H9 (cell line): ENCODE data around the gene MMP15. TPM values are rescaled to one million over a fixed set of nuclear protein-coding genes. Genes with fewer than 3 reads are reported as not detected.

Experiments used
- DNase-seq: peaks from one replicate; pipeline ENCODE4 v3.0.0-alpha.2; 2017
- H2AFZ ChIP-seq: one replicate; pipeline ENCODE4 v1.6.1; 2013; ENCODE audit warnings: mild to moderate bottlenecking, low read length, control low read depth, moderate library complexity
- H2AK5ac ChIP-seq: 2 replicates; pipeline ENCODE4 v1.6.1; 2013; ENCODE audit warnings: low read length, control low read depth, mixed read lengths; ENCODE audit not compliant: insufficient read length
- H2BK120ac ChIP-seq: one replicate; pipeline ENCODE4 v1.6.1; 2013; ENCODE audit warnings: low read depth, mild to moderate bottlenecking, low read length, control low read depth, inconsistent platforms; ENCODE audit not compliant: poor library complexity, severe bottlenecking
- H2BK12ac ChIP-seq: 2 replicates; pipeline ENCODE4 v1.6.1; 2013; ENCODE audit warnings: low read length, control low read depth, mixed read lengths, low read depth; ENCODE audit not compliant: insufficient read length
- H2BK15ac ChIP-seq: 2 replicates; pipeline ENCODE4 v1.6.1; 2013; ENCODE audit warnings: low read depth, low read length, control low read depth
- H2BK20ac ChIP-seq: one replicate; pipeline ENCODE4 v1.6.1; 2013; ENCODE audit warnings: low read depth, mild to moderate bottlenecking, low read length, control low read depth, inconsistent platforms; ENCODE audit not compliant: poor library complexity, severe bottlenecking
- H2BK5ac ChIP-seq: 2 replicates; pipeline ENCODE4 v1.6.1; 2013; ENCODE audit warnings: low read length, control low read depth, mixed read lengths; ENCODE audit not compliant: insufficient read length
- H3K14ac ChIP-seq: 2 replicates; pipeline ENCODE4 v1.6.1; 2013; ENCODE audit warnings: low read length, control low read depth; ENCODE audit not compliant: insufficient read depth
- H3K18ac ChIP-seq: 2 replicates; pipeline ENCODE4 v1.6.1; 2013; ENCODE audit warnings: low read depth, mild to moderate bottlenecking, mixed read lengths, low read length, control low read depth; ENCODE audit not compliant: insufficient read length
- H3K23ac ChIP-seq: 2 replicates; pipeline ENCODE4 v1.6.1; 2013; ENCODE audit warnings: low read length, control low read depth, mixed read lengths, low read depth; ENCODE audit not compliant: insufficient read length
- H3K23me2 ChIP-seq: 2 replicates; pipeline ENCODE4 v1.6.1; 2013; ENCODE audit warnings: low read depth, mild to moderate bottlenecking, mixed read lengths, low read length, control low read depth; ENCODE audit not compliant: insufficient read length, poor library complexity, severe bottlenecking
- H3K27ac ChIP-seq: 2 replicates; pipeline ENCODE4 v1.5.1; 2013; ENCODE audit warnings: low read length, control low read depth, mixed read lengths, low read depth; ENCODE audit not compliant: insufficient read length
- H3K27me3 ChIP-seq: 2 replicates; pipeline ENCODE4 v1.6.1; 2013; ENCODE audit warnings: low read length, control low read depth, inconsistent platforms; ENCODE audit not compliant: insufficient read depth
- H3K4ac ChIP-seq: 2 replicates; pipeline ENCODE4 v1.6.1; 2013; ENCODE audit warnings: low read depth, mild to moderate bottlenecking, control low read depth, inconsistent platforms, low read length, moderate library complexity
- H3K4me1 ChIP-seq: 2 replicates; pipeline ENCODE4 v1.6.1; 2013; ENCODE audit warnings: low read length, control low read depth, inconsistent platforms; ENCODE audit not compliant: insufficient read depth
- H3K4me2 ChIP-seq: 2 replicates; pipeline ENCODE4 v1.6.1; 2013; ENCODE audit warnings: low read length, control low read depth, mixed read lengths; ENCODE audit not compliant: insufficient read length, insufficient read depth
- H3K56ac ChIP-seq: 2 replicates; pipeline ENCODE4 v1.6.1; 2013; ENCODE audit warnings: low read depth, mild to moderate bottlenecking, mixed read lengths, low read length, control low read depth; ENCODE audit not compliant: insufficient read length
- H3K79me1 ChIP-seq: 2 replicates; pipeline ENCODE4 v1.6.1; 2013; ENCODE audit warnings: low read depth, mild to moderate bottlenecking, moderate library complexity, low read length, control low read depth, inconsistent platforms; ENCODE audit not compliant: insufficient read depth, poor library complexity, severe bottlenecking
- H3K79me2 ChIP-seq: 2 replicates; pipeline ENCODE4 v1.6.1; 2013; ENCODE audit warnings: low read length, control low read depth, inconsistent platforms; ENCODE audit not compliant: insufficient read depth
- H3K9ac ChIP-seq: 2 replicates; pipeline ENCODE4 v1.6.1; 2013; ENCODE audit warnings: low read length, control low read depth, mixed read lengths; ENCODE audit not compliant: insufficient read length; ENCODE audit errors: extremely low read depth
- H3K9me3 ChIP-seq: one replicate; pipeline ENCODE4 v1.6.1; 2013; ENCODE audit warnings: low read depth, low read length, inconsistent platforms; ENCODE audit not compliant: control insufficient read depth
- H3T11ph ChIP-seq: one replicate; pipeline ENCODE4 v1.6.1; 2013; ENCODE audit warnings: mild to moderate bottlenecking, low read length, control low read depth, inconsistent platforms
- H4K20me1 ChIP-seq: one replicate; pipeline ENCODE4 v1.6.1; 2013; ENCODE audit not compliant: control insufficient read depth, insufficient read length, insufficient read depth
- H4K5ac ChIP-seq: 2 replicates; pipeline ENCODE4 v1.6.1; 2013; ENCODE audit warnings: low read depth, mild to moderate bottlenecking, mixed read lengths, low read length, control low read depth; ENCODE audit not compliant: insufficient read length
- H4K8ac ChIP-seq: replicated peaks from 2 replicates; pipeline ENCODE4 v1.6.1; 2013; ENCODE audit warnings: low read length, control low read depth, mixed read lengths, low read depth; ENCODE audit not compliant: insufficient read length
- H4K91ac ChIP-seq: 2 replicates; pipeline ENCODE4 v1.6.1; 2013; ENCODE audit warnings: low read depth, mild to moderate bottlenecking, moderate library complexity, mixed read lengths, low read length, control low read depth; ENCODE audit not compliant: insufficient read length
- H3K27ac Mint-ChIP-seq, 3 experiments: 2 replicates in 2 of 3; 3 replicates in 1 of 3; pipeline ENCODE4 v1.8.0; 2020 to 2021; ENCODE audit warnings: mixed read lengths in 3 of 3, mild to moderate bottlenecking in 1 of 3, moderate library complexity in 1 of 3
- H3K27me3 Mint-ChIP-seq: 2 replicates; pipeline ENCODE4 v1.8.0; 2021; ENCODE audit warnings: low read depth, mild to moderate bottlenecking, moderate library complexity, mixed read lengths
- H3K36me3 Mint-ChIP-seq, 3 experiments: 2 replicates in 2 of 3; 3 replicates in 1 of 3; pipeline ENCODE4 v1.8.0; 2020 to 2021; ENCODE audit warnings: low read depth in 3 of 3, mixed read lengths in 3 of 3; ENCODE audit not compliant: insufficient read depth in 1 of 3
- H3K4me1 Mint-ChIP-seq, 2 experiments: 2 replicates each; pipeline ENCODE4 v1.8.0; 2020; ENCODE audit warnings: mixed read lengths in 2 of 2
- H3K4me3 Mint-ChIP-seq, 2 experiments: 2 replicates in 1 of 2; 3 replicates in 1 of 2; pipeline ENCODE4 v1.8.0; 2020 to 2021; ENCODE audit warnings: mild to moderate bottlenecking in 2 of 2, mixed read lengths in 2 of 2, moderate library complexity in 1 of 2
- H3K9me3 Mint-ChIP-seq, 2 experiments: 2 replicates in 1 of 2; 3 replicates in 1 of 2; pipeline ENCODE4 v1.8.0; 2020; ENCODE audit warnings: mild to moderate bottlenecking in 2 of 2, mixed read lengths in 2 of 2, moderate library complexity in 1 of 2
- WGBS: extraction: QIAGEN DNeasy Blood & Tissue Kit; methylation state at CpG from one replicate; pipeline ENCODE4 v1.1.7; 2013; ENCODE audit warnings: missing lambda C conversion rate, low lambda C conversion rate, mixed read lengths; ENCODE audit not compliant: insufficient read length; ENCODE audit errors: extremely low coverage; 5-methylcytosine and 5-hydroxymethylcytosine counted together
- total RNA-seq: library from RNA; stranded (reverse); gene quantifications from 2 replicates; pipeline ENCODE4 v1.2.1, GENCODE V29; 2021
- TF ChIP-seq, protein P1 (sequence below): fragments of 200-600 bp; sonication (generic); conservative IDR thresholded peaks from 3 replicates; pipeline ENCODE4 v1.8.0; 2021; ENCODE audit warnings: antibody characterized with exemption, mild to moderate bottlenecking

Gene MMP15
- total RNA-seq, 1 experiment from 2014 or later, result 32.9 TPM

DNA sequence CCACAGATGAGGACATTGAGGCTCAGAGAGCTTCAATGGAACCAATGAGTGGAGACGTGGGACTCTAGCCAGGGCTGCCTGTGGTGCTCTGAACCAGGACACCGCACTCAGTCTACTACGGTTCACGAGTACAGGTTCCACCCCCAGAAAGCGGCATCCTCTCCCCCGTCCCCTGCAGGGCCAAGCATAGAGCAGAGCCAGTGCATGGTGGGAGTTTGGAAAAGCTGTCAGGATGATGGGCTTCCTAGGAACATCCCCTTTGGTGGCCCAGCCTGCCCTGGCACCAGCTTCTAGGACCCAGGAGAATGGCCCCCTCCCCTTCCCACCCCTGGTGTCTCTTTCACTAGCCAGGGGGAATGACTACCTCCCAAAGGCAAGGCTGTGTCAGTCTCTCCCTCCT lies 33.5 kb upstream of the MMP15 start:
- WGBS, result no CpG with 5 or more reads among the region's 6 CpGs
- H3K27me3 ChIP-seq, result no peaks in the 10 kb centered on the region
- no peak overlapping the region for H3T11ph ChIP-seq
- no peak overlapping the region for H2AK5ac ChIP-seq
- H3K14ac ChIP-seq, result no peak overlapping the region
- H3K4me2 ChIP-seq, result no peak overlapping the region
- H3K56ac ChIP-seq, result no peak overlapping the region
- H2BK120ac ChIP-seq, result no peak overlapping the region
- no peaks in the 10 kb centered on the region for H3K9me3 ChIP-seq
- no peaks in the 10 kb centered on the region; the same call in 1 of the 2 replicates for H3K4me1 ChIP-seq
- no peak overlapping the region for H2AFZ ChIP-seq
- H3K9me3 Mint-ChIP-seq, result no peaks in the 10 kb centered on the region
- H2BK12ac ChIP-seq, result no peak overlapping the region
- no peak overlapping the region for H2BK15ac ChIP-seq
- H3K4me1 Mint-ChIP-seq, result peaks cover 7 to 8% of the 10 kb centered on the region in 2 experiments
- H4K5ac ChIP-seq, result no peak overlapping the region
- H3K23me2 ChIP-seq, result no peaks in the 10 kb centered on the region
- H3K27ac ChIP-seq, result no peak overlapping the region
- peaks cover 0 to 5% (median 4%) of the 10 kb centered on the region in 3 experiments; a peak in 5 of 7 replicates for H3K36me3 Mint-ChIP-seq
- H4K20me1 ChIP-seq, result no peaks in the 10 kb centered on the region
- TF ChIP-seq, protein P1, sequence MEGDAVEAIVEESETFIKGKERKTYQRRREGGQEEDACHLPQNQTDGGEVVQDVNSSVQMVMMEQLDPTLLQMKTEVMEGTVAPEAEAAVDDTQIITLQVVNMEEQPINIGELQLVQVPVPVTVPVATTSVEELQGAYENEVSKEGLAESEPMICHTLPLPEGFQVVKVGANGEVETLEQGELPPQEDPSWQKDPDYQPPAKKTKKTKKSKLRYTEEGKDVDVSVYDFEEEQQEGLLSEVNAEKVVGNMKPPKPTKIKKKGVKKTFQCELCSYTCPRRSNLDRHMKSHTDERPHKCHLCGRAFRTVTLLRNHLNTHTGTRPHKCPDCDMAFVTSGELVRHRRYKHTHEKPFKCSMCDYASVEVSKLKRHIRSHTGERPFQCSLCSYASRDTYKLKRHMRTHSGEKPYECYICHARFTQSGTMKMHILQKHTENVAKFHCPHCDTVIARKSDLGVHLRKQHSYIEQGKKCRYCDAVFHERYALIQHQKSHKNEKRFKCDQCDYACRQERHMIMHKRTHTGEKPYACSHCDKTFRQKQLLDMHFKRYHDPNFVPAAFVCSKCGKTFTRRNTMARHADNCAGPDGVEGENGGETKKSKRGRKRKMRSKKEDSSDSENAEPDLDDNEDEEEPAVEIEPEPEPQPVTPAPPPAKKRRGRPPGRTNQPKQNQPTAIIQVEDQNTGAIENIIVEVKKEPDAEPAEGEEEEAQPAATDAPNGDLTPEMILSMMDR, result no peak
- H3K4me3 Mint-ChIP-seq, result peak overlapping the region in 1 of 2 experiments; percentile 31; a peak in 1 of 5 replicates
- peaks cover 16% of the 10 kb centered on the region for H3K27me3 Mint-ChIP-seq
- no peak overlapping the region for H2BK20ac ChIP-seq
- no peak overlapping the region for H3K4ac ChIP-seq
- no peak overlapping the region for H3K23ac ChIP-seq
- H3K79me1 ChIP-seq, result no peaks in the 10 kb centered on the region
- no peak overlapping the region for H3K9ac ChIP-seq
- H4K8ac ChIP-seq, result no peak overlapping the region
- no peak overlapping the region for H3K27ac Mint-ChIP-seq
- no peaks in the 10 kb centered on the region for H3K79me2 ChIP-seq
- no peak overlapping the region for H4K91ac ChIP-seq
- no peak overlapping the region for H3K18ac ChIP-seq
- no peak overlapping the region for H2BK5ac ChIP-seq
- DNase-seq, result no peak
